Measurements from ENCODE around the gene MAPK11.

Gene MAPK11

GRCh38 chr22:50246242-50247175, 23.7 kb downstream of the MAPK11 start:
- DNase-seq, result no peak

GRCh38 chr22:50245214-50246072, 24.7 kb downstream of the MAPK11 start:
- no peak for DNase-seq

GRCh38 chr22:50244420-50245213, 25.6 kb downstream of the MAPK11 start, which contains the start of gene TUBGCP6:
TSS of gene TUBGCP6 (minus strand) at chr22:50245023. CDS start at chr22:50244459, 564 bp downstream.
- peak; percentile 61 to 90 for DNase-seq

- no peak for DNase-seq
Measured at GRCh38 chr22:50243685-50244419, 26.3 kb downstream of the MAPK11 start.

GRCh38 chr22:50242406-50242949, 27.7 kb downstream of the MAPK11 start:
- no peak for DNase-seq

GRCh38 chr22:50238755-50239154, 31.4 kb downstream of the MAPK11 start:
- DNase-seq, result no peak

- DNase-seq, result peak in 1 of 2 experiments; percentile 12
Measured at GRCh38 chr22:50236731-50237409, 33.3 kb downstream of the MAPK11 start.

- DNase-seq, result no peak
Measured at GRCh38 chr22:50233223-50233622, 37.0 kb downstream of the MAPK11 start.

GRCh38 chr22:50232481-50233151, 37.6 kb downstream of the MAPK11 start:
- DNase-seq, result no peak

GRCh38 chr22:50229370-50229769, 40.8 kb downstream of the MAPK11 start:
- DNase-seq, result no peak

GRCh38 chr22:50228366-50228765, 41.8 kb downstream of the MAPK11 start:
- DNase-seq, result no peak

GRCh38 chr22:50227579-50228215, 42.5 kb downstream of the MAPK11 start:
- no peak for DNase-seq

- no peak for DNase-seq
Measured at GRCh38 chr22:50226875-50227165, 43.4 kb downstream of the MAPK11 start.

- no peak for DNase-seq
Measured at GRCh38 chr22:50226063-50226874, 43.9 kb downstream of the MAPK11 start.

GRCh38 chr22:50225200-50225969, 44.8 kb downstream of the MAPK11 start:
- no peak for DNase-seq

GRCh38 chr22:50224071-50224470, 46.1 kb downstream of the MAPK11 start:
- DNase-seq, result no peak

- DNase-seq, result no peak
Measured at GRCh38 chr22:50222508-50222907, 47.7 kb downstream of the MAPK11 start.

Measured in NCI-H446 (cell line).